ENCODE results near the gene F12.
A peak's percentile ranks its signal among the peaks of the same experiment; 100 is the strongest.

F12 gene

GRCh38 chr5:177440990-177441780, 31.8 kb upstream of the F12 start:
- Mint-ChIP-seq H3K27ac (peak overlapping the region; percentile 73), H3K9me3 (no peaks in the 10 kb centered on the region), H3K27me3 (no peaks in the 10 kb centered on the region), H3K4me1 (ENCODE audit: low read depth) (peaks cover 83% of the 10 kb centered on the region), H3K36me3 (ENCODE audit: low read depth) (peaks cover 77% of the 10 kb centered on the region), H3K4me3 (no peak overlapping the region)
- DNase-seq = peak; percentile 35

- Mint-ChIP-seq H3K27me3 (no peaks in the 10 kb centered on the region), H3K9me3 (no peaks in the 10 kb centered on the region), H3K4me3 (no peak overlapping the region), H3K36me3 (ENCODE audit: low read depth) (peaks cover 84% of the 10 kb centered on the region), H3K4me1 (ENCODE audit: low read depth) (peaks cover 81% of the 10 kb centered on the region), H3K27ac (peak overlapping the region; percentile 88)
- DNase-seq = peak; percentile 66
Measured at GRCh38 chr5:177440211-177440989, 31.0 kb upstream of the F12 start.

- Mint-ChIP-seq H3K27ac (peak overlapping the region; percentile 88), H3K27me3 (no peaks in the 10 kb centered on the region), H3K36me3 (ENCODE audit: low read depth) (peaks cover 91% of the 10 kb centered on the region), H3K4me1 (ENCODE audit: low read depth) (peaks cover 81% of the 10 kb centered on the region), H3K4me3 (no peak overlapping the region), H3K9me3 (no peaks in the 10 kb centered on the region)
- DNase-seq = no peak
Measured at GRCh38 chr5:177439518-177440053, 30.2 kb upstream of the F12 start.

- Mint-ChIP-seq H3K27me3 (no peaks in the 10 kb centered on the region), H3K27ac (peak overlapping the region; percentile 87), H3K4me3 (no peak overlapping the region), H3K9me3 (no peaks in the 10 kb centered on the region), H3K4me1 (ENCODE audit: low read depth) (peaks cover 80% of the 10 kb centered on the region), H3K36me3 (ENCODE audit: low read depth) (peaks cover 95% of the 10 kb centered on the region)
- no peak for DNase-seq
Measured at GRCh38 chr5:177438468-177438867, 29.1 kb upstream of the F12 start.

- Mint-ChIP-seq H3K4me3 (no peak overlapping the region), H3K27me3 (no peaks in the 10 kb centered on the region), H3K9me3 (no peaks in the 10 kb centered on the region), H3K4me1 (ENCODE audit: low read depth) (peaks cover 82% of the 10 kb centered on the region), H3K36me3 (ENCODE audit: low read depth) (peaks cover 96% of the 10 kb centered on the region), H3K27ac (peak overlapping the region; percentile 87)
- DNase-seq = no peak
Measured at GRCh38 chr5:177437623-177438022, 28.3 kb upstream of the F12 start.

GRCh38 chr5:177435847-177436536, 26.6 kb upstream of the F12 start:
- no peak for DNase-seq
- Mint-ChIP-seq H3K4me3 (no peak overlapping the region), H3K9me3 (no peaks in the 10 kb centered on the region), H3K4me1 (ENCODE audit: low read depth) (peaks cover 86% of the 10 kb centered on the region), H3K27ac (peak overlapping the region; percentile 87), H3K36me3 (ENCODE audit: low read depth) (peaks cover 96% of the 10 kb centered on the region), H3K27me3 (no peaks in the 10 kb centered on the region)

GRCh38 chr5:177434942-177435738, 25.8 kb upstream of the F12 start:
- Mint-ChIP-seq H3K9me3 (no peaks in the 10 kb centered on the region), H3K4me1 (ENCODE audit: low read depth) (peaks cover 88% of the 10 kb centered on the region), H3K4me3 (no peak overlapping the region), H3K27me3 (no peaks in the 10 kb centered on the region), H3K36me3 (ENCODE audit: low read depth) (peaks cover 98% of the 10 kb centered on the region), H3K27ac (peak overlapping the region; percentile 75)
- DNase-seq = no peak

GRCh38 chr5:177434437-177434836, 25.1 kb upstream of the F12 start:
- H3K27me3 Mint-ChIP-seq = no peaks in the 10 kb centered on the region
- H3K27ac Mint-ChIP-seq = peak overlapping the region; percentile 96
- peaks cover 98% of the 10 kb centered on the region for H3K36me3 Mint-ChIP-seq (ENCODE audit: low read depth)
- H3K4me1 Mint-ChIP-seq (ENCODE audit: low read depth) = peaks cover 88% of the 10 kb centered on the region
- peak; percentile 67 for DNase-seq
- H3K9me3 Mint-ChIP-seq = no peaks in the 10 kb centered on the region
- peak overlapping the region; percentile 59 for H3K4me3 Mint-ChIP-seq

GRCh38 chr5:177433658-177434217, 24.4 kb upstream of the F12 start:
- H3K36me3 Mint-ChIP-seq (ENCODE audit: low read depth) = peaks cover 98% of the 10 kb centered on the region
- peak overlapping the region; percentile 92 for H3K4me3 Mint-ChIP-seq
- peak; percentile 32 for DNase-seq
- peak overlapping the region; percentile 96 for H3K27ac Mint-ChIP-seq
- H3K9me3 Mint-ChIP-seq = no peaks in the 10 kb centered on the region
- peaks cover 90% of the 10 kb centered on the region for H3K4me1 Mint-ChIP-seq (ENCODE audit: low read depth)
- no peaks in the 10 kb centered on the region for H3K27me3 Mint-ChIP-seq

GRCh38 chr5:177432839-177433657, 23.7 kb upstream of the F12 start:
- Mint-ChIP-seq H3K36me3 (ENCODE audit: low read depth) (peaks cover 98% of the 10 kb centered on the region), H3K4me1 (ENCODE audit: low read depth) (peaks cover 90% of the 10 kb centered on the region), H3K9me3 (no peaks in the 10 kb centered on the region), H3K4me3 (peak overlapping the region; percentile 92), H3K27me3 (no peaks in the 10 kb centered on the region), H3K27ac (peak overlapping the region; percentile 96)
- DNase-seq = peak; percentile 39

GRCh38 chr5:177432143-177432838, 22.9 kb upstream of the F12 start:
- H3K4me3 Mint-ChIP-seq = peak overlapping the region; percentile 92
- no peaks in the 10 kb centered on the region for H3K27me3 Mint-ChIP-seq
- no peaks in the 10 kb centered on the region for H3K9me3 Mint-ChIP-seq
- peaks cover 84% of the 10 kb centered on the region for H3K4me1 Mint-ChIP-seq (ENCODE audit: low read depth)
- H3K27ac Mint-ChIP-seq = peak overlapping the region; percentile 96
- peaks cover 98% of the 10 kb centered on the region for H3K36me3 Mint-ChIP-seq (ENCODE audit: low read depth)
- no peak for DNase-seq

GRCh38 chr5:177431317-177432142, 22.2 kb upstream of the F12 start:
- Mint-ChIP-seq H3K4me1 (ENCODE audit: low read depth) (peaks cover 77% of the 10 kb centered on the region), H3K4me3 (peak overlapping the region; percentile 92), H3K27me3 (no peaks in the 10 kb centered on the region), H3K9me3 (no peaks in the 10 kb centered on the region), H3K27ac (peak overlapping the region; percentile 96), H3K36me3 (ENCODE audit: low read depth) (peaks cover 94% of the 10 kb centered on the region)
- DNase-seq = peak; percentile 85

Measured in activated T-cell treated with anti-CD3 and anti-CD28 coated beads, Interleukin-2, amount 50 U/mL, for 24 hours (primary cell).